Fibroblast of villous mesenchyme (primary cell): ENCODE data around the gene OAS3. TPM values are rescaled to one million over a fixed set of nuclear protein-coding genes. Genes with fewer than 3 reads are reported as not detected.
A peak's percentile ranks its signal among the peaks of the same experiment; 100 is the strongest.

Experiments
- DNase-seq: peaks from one replicate; pipeline ENCODE4 v3.0.0-alpha.2; 2010; ENCODE audit warnings: low read depth
- H3K4me3 ChIP-seq: 2 replicates; pipeline ENCODE4 v1.5.1; 2011; ENCODE audit warnings: low read depth, mild to moderate bottlenecking, low read length
- CTCF ChIP-seq: IDR thresholded peaks from 2 replicates; pipeline ENCODE4 v1.5.1; 2012; ENCODE audit warnings: low read depth, mild to moderate bottlenecking, low read length; ENCODE audit not compliant: insufficient read depth
- total RNA-seq: library from RNA; depleted of rRNA; stranded (reverse); fragments of >200 nt; gene quantifications from 2 replicates; pipeline ENCODE4 v1.2.3, GENCODE V29; 2012

The OAS3 gene
- total RNA-seq, 1 donor, result 12.5 TPM

- DNase-seq, result peak; percentile 32
Observed at GRCh38 chr12:112900298-112901145, 37.8 kb upstream of the OAS3 start.

GRCh38 chr12:112901271-112901670, 37.0 kb upstream of the OAS3 start:
- no peak overlapping the region for H3K4me3 ChIP-seq
- TF ChIP-seq CTCF, result no peak
- DNase-seq, result no peak

More at GRCh38 chr12:112900298-112901145, 37.8 kb upstream of the OAS3 start:
- TF ChIP-seq CTCF, result peak; percentile 79
- H3K4me3 ChIP-seq, result no peak overlapping the region

GRCh38 chr12:112904571-112904970, 33.7 kb upstream of the OAS3 start:
- H3K4me3 ChIP-seq, result no peak overlapping the region
- no peak for TF ChIP-seq CTCF
- DNase-seq, result no peak

- DNase-seq, result no peak
- no peak for TF ChIP-seq CTCF
Observed at GRCh38 chr12:112905451-112906089, 32.7 kb upstream of the OAS3 start.

GRCh38 chr12:112906712-112907414, 31.4 kb upstream of the OAS3 start, which contains the start of gene OAS1:
Gene OAS1, plus strand, starts transcription at chr12:112906962. Its CDS starts 78 bp downstream, at chr12:112907040.
- H3K4me3 ChIP-seq, result peak within 1 kb of the TSS; percentile 45
- peak; percentile 50 for DNase-seq
- TF ChIP-seq CTCF, result no peak

More at GRCh38 chr12:112905451-112906089, 32.7 kb upstream of the OAS3 start:
- H3K4me3 ChIP-seq, result no peak overlapping the region

- no peak for TF ChIP-seq CTCF
- no peak for DNase-seq
- H3K4me3 ChIP-seq, result no peak overlapping the region
Observed at GRCh38 chr12:112907415-112908157, 30.7 kb upstream of the OAS3 start.
